Fibroblast of peridontal ligament (primary cell): Measurements from ENCODE around the gene SCNN1A.
"Not testable (repeated sequence)": the region's sequence is repeated elsewhere in the genome, so short reads cannot be mapped to it uniquely, and the experiment has no call there.

Experiments
- DNase-seq: peaks from one replicate; pipeline ENCODE4 v3.0.0-alpha.2; 2010; ENCODE audit errors: extremely low read depth

Gene SCNN1A

DNA sequence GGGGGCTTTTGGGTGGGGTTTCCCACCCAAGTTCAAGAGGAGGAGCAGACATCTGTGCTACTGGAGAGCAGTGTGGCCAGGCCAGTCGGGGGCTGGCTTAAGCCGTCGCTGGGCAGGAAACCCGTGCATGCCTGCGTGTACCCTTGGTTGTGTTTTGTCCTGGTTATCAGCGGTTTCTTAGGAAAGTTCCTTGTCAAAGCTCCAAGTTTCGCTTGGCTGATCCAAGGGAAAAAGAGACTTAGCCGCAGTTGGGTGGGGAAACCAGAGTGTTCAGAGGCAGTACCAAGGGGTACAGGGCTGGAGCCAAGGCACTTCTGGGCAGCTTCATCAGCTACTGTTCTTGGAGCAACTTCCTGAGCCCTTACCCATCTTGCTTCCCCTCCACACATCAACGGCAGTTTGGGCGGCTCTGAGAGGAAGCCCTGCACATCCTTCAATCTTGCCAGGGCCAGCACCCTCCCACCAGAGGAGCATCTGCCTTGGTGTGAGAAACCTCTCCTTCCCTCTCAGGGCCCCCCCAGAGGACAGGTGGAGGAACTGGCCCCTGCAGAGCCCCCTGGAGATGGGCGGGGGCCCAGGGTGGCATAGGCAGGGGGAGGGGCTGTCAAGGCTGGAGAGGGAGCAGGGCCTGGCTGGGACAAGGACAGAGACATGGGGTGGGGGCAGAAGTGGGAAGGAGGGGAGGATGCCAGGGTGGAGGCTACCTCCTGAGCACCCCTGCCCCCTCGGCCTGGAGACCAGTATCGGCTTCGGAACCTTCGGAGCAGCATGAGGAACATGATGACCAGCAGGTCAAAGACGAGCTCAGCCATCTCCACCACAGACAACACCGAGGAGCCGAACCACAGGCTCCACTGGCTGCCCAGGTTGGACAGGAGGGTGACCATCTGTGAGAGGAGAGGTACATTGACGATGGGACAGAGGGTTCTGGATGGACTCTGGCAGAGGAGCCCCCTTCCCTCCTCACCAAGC, 27.7 kb downstream of the SCNN1A start:
- DNase-seq = peak; percentile 90

- DNase-seq = no peak
Observed at GRCh38 chr12:6346942-6347341, 28.4 kb downstream of the SCNN1A start.

GRCh38 chr12:6346235-6346832, 29.0 kb downstream of the SCNN1A start:
- DNase-seq = no peak

DNA sequence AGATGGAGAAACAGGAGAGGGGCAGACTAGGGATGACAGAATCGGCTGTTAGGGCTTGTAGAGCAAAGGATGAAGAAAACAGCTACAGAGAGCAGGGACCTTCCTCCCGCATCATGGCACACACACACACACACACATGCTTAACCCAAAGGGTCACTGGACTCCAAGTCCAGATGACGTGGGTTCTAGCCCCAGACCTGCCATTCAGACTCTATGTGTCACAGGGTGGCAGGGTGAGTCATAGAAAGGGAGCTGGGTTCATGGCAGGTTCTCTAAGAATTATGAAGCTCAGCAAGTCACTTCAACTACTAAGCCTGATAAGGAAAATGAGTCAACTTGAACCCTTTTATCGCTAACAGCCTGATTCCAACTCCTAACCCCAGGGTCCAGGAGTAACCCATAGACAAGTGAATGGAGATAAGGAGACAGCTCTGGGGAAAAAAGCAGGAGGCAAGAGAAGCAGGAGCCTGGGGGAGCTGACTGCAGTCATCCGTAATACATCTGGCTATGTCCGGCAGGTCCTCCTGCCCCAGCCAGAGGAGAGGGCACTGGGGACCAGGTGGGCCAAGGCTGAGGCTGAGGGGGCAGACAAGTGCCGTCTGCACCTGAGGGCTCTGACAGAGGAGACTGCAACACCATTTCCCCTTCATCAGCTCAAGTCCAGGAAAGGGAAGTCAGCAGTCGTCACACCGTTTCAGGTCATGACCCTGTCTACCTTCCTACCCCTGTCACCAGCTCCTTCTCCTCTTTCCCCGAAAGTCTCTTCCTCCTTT, 29.9 kb downstream of the SCNN1A start:
- peak; percentile 86 for DNase-seq

GRCh38 chr12:6344101-6344660, 31.2 kb downstream of the SCNN1A start:
- DNase-seq = not testable (repeated sequence)

- no peak for DNase-seq
Observed at GRCh38 chr12:6343518-6343917, 31.8 kb downstream of the SCNN1A start.

DNA sequence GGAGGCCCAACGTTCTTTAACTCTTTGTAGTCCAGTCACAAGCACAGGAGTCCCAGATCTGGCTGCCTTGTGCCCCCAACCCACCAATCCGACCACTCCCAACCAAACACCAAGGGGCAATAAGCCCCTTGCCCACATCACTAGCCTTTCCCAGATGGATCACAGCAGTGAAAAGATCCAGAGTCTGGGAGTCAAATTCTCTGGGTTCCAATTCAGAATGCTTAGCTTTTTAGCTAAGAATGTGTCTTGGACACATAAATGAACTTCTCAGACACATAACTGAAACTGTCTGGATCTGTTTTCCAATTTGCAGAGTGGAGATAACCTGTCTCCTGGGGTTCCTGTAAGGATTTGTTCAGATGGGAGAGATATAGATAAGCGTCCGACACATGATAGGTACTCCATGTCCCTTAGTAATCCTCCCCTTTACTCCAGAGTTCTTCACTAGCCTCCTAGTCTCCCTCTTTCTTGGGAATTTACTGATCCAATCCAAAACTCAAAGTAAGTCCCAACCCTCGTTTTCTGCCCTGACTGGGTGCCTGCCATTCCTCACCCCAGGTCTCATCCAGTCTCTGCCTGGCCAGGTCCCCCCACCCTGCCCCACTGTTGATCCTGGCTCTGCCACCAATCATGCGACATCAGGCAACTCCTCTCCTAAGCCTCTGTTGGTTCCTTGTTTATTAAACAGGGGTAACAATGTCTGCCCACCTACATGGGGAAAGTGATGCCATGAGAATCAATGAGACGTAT, 33.0 kb downstream of the SCNN1A start:
- DNase-seq = no peak

GRCh38 chr12:6341417-6342139, 33.8 kb downstream of the SCNN1A start, which contains the start of gene TNFRSF1A:
Gene TNFRSF1A (minus strand): TSS chr12:6342076. CDS start chr12:6341814, 262 bp downstream.
- peak; percentile 85 for DNase-seq

- no peak for DNase-seq
Observed at GRCh38 chr12:6340745-6341416, 34.5 kb downstream of the SCNN1A start.

GRCh38 chr12:6340032-6340638, 35.2 kb downstream of the SCNN1A start:
- peak; percentile 75 for DNase-seq

DNA sequence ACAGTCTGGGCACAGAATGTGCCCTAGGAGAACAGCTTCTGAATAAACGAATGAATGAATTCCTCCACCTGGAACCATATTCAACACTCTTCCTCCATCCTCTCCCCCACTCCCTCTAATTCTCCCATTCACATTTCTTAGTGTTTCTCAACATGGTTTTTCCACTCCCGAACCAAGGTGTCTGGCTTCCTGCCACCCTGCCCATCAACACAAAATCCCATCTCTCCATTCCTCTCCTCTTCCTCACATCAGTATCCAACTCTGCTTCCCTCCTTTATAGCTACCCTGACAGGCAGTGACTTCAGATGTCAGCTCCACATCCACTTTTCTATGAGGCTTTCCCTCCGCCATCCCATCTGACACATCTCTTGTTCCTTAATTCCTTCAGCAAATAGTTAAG, 36.4 kb downstream of the SCNN1A start:
- DNase-seq = no peak

DNA sequence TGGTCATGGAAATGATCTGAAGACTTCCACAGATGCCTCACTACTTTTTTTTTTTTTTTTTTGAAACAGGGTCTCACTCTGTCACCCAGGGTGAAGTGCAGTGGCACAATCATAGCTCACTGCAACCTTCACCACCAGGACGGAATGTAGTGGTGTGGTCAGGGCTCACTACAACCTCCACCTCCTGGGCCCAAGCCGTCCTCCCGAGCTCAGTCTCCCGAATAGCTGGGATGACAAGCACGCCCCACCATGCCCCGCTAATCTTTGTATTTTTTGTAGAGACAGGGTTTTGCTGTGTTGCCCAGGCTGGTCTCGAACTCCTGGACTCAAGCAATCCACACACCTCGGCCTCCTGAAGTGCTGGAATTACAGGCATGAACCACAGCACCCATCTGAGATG, 36.8 kb downstream of the SCNN1A start:
- DNase-seq = not testable (repeated sequence)

GRCh38 chr12:6337958-6338433, 37.4 kb downstream of the SCNN1A start:
- no peak for DNase-seq

DNA sequence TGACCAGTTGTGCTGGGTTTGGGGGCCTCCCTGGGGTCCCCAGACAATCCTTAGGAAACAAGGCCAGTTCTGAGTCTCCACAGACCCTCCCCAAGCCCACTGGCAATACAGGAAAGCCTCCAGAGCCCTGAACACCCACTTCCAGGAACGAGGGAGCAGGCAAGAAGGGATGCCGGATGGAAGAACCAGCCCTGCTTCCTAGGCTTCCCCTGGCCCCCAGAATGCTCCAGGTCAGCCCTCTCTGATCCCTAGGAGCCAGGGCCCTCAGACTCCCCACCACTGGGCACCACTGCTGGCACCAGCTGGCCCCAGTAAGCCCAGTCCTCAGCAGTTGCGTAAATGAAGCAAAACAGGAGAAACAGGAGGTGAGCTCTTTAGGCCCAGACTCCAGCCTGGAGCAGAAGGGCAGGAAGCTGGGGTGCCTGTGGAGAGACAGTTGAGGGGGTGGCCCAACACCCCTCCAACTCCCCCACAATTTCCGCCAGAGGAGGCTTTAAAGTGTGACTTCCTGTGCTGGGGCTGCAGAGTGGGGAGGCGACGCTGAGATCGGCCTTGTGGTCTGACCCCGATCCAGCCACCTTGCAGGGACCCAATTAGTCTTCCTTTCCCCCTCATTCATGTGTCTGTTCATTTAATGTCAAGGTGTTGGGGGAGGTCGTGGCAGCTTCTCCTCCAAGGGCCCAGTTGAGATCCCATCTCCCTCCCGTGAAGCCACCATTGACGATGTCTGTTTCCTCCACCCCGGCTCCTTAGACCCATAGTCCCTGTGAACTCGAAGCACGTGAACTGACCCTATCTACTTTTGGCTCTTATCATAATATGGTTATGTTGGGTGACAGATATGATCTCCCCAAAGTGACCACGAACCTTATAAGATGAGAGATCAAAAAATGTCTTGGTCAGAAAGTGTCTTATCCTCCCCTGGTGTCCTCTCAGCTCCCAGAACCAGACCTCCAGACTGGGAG, 38.2 kb downstream of the SCNN1A start:
- no peak for DNase-seq

DNA sequence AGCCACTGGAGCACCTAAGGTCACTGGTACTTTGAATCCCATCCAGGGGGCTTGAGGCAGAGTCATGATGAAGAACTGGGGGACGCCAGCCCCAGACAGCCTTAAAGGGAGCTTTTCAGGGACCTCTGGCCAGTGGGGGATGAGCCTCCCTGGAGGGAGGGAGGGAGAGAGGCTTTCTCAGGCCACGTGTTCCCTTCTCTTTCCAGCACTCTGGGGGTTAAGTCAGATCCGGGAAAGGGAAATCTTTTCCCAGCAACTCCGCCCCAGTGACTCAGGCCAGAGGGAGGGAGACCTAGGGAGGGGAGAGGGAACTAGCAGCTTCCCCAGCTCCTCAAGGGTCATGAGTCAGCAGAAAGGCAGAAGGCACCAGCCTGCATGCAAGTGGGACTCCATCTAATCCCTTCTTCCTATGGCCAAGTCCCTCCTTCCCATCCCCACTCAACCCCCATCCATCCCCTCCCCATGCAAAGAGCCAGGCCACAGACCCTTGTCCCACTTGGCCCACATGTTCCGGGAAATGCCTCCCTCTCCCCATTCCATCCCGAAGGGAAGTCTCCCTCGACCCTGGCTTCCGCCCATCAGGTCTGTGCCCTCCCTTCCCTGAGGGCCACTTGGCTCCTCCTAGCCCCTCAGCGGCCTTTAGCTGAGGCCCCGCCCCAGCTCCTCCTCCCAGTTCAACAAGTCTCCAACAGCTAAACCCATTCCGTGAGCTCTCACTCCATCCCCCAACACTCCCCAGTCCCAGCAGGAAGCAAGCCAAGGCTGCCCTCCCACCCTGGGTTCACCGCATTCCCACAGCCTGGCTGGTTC, 39.1 kb downstream of the SCNN1A start:
- DNase-seq = peak; percentile 100

DNA sequence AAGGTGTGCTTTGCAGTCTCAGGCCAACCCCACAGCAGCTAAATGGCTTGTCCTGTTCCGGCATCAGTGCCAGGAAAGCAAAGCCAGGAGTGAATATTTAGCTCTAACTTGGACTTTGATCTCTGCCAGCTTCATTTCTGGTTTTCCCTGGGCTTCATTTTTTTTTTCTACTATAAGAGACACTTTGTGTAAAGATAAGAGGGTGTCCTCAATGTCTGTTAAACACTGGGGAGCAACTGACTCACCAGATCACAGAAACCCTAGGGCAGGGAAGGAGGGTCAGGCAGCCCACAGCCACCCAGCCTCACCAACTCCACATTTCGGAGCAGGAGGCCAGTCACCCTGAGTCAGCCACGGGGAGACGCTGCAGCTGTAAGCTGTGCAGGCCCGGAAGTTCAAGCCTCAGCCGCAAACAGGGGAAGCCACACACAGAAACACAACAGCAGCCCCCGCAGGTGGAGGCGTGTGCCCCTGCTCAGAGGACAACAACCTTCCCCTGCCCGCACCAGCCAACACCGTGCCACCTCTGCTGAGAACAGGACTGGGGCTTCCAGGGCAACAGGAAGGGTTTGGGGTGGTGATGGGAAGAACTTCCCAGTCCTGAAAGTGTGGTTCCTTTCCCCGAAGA, 39.8 kb downstream of the SCNN1A start:
- peak; percentile 77 for DNase-seq

- no peak for DNase-seq
Observed at GRCh38 chr12:6334940-6335450, 40.4 kb downstream of the SCNN1A start.
